Type B pancreatic cell (in vitro differentiated cells): ENCODE measurements around the gene HLA-C. TPM values are rescaled to one million over a fixed set of nuclear protein-coding genes. Genes with fewer than 3 reads are reported as not detected.
"Not testable (repeated sequence)": the region's sequence is repeated elsewhere in the genome, so short reads cannot be mapped to it uniquely, and the experiment has no call there.

Experiments used
- DNase-seq: peaks from one replicate; pipeline ENCODE4 v3.0.0; 2021; ENCODE audit warnings: mixed read lengths; ENCODE audit not compliant: unreplicated experiment; ENCODE audit errors: extremely low spot score
- H3K27ac Mint-ChIP-seq: 2 replicates; pipeline ENCODE4 v1.8.0; 2021; ENCODE audit warnings: mild to moderate bottlenecking, mixed read lengths
- H3K27me3 Mint-ChIP-seq: 2 replicates; pipeline ENCODE4 v1.8.0; 2021; ENCODE audit warnings: mixed read lengths
- H3K36me3 Mint-ChIP-seq: 2 replicates; pipeline ENCODE4 v1.8.0; 2021; ENCODE audit warnings: mixed read lengths
- H3K4me1 Mint-ChIP-seq: one replicate; pipeline ENCODE4 v1.8.0; 2021; ENCODE audit warnings: mixed read lengths; ENCODE audit not compliant: unreplicated experiment
- H3K4me3 Mint-ChIP-seq: 2 replicates; pipeline ENCODE4 v1.8.0; 2021; ENCODE audit warnings: mild to moderate bottlenecking, mixed read lengths
- H3K9me3 Mint-ChIP-seq: 2 replicates; pipeline ENCODE4 v1.8.0; 2021; ENCODE audit warnings: mixed read lengths
- CTCF ChIP-seq: fragments of 200-600 bp; sonication (generic); conservative IDR thresholded peaks from 2 replicates; pipeline ENCODE4 v1.5.0; 2021; ENCODE audit warnings: antibody characterized with exemption, mild to moderate bottlenecking
- total RNA-seq: library from RNA; stranded (reverse); gene quantifications from 2 replicates; pipeline ENCODE4 v1.2.1, GENCODE V29; 2021; ENCODE audit warnings: low replicate concordance

HLA-C gene
- total RNA-seq, 1 donor from 2014 or later = 188 TPM

GRCh38 chr6:31285982-31286381, 14.1 kb upstream of the HLA-C start:
- Mint-ChIP-seq H3K9me3 (no peaks in the 10 kb centered on the region), H3K4me3 (no peak overlapping the region), H3K36me3 (no peaks in the 10 kb centered on the region), H3K4me1 (no peaks in the 10 kb centered on the region), H3K27me3 (peaks cover 47% of the 10 kb centered on the region), H3K27ac (no peak overlapping the region)
- DNase-seq = no peak
- no peak for TF ChIP-seq CTCF

- no peak for DNase-seq
- no peaks in the 10 kb centered on the region for H3K4me1 Mint-ChIP-seq
- H3K36me3 Mint-ChIP-seq = no peaks in the 10 kb centered on the region
- H3K9me3 Mint-ChIP-seq = no peaks in the 10 kb centered on the region
- no peak overlapping the region for H3K4me3 Mint-ChIP-seq
- H3K27me3 Mint-ChIP-seq = peaks cover 44% of the 10 kb centered on the region
- no peak overlapping the region for H3K27ac Mint-ChIP-seq
- no peak for TF ChIP-seq CTCF
Measured at GRCh38 chr6:31285486-31285885, 13.6 kb upstream of the HLA-C start.

GRCh38 chr6:31279647-31280046, 7.8 kb upstream of the HLA-C start:
- peaks cover 58% of the 10 kb centered on the region for H3K27me3 Mint-ChIP-seq
- not testable (repeated sequence) for H3K4me1 Mint-ChIP-seq, H3K27ac Mint-ChIP-seq, DNase-seq, H3K9me3 Mint-ChIP-seq, H3K36me3 Mint-ChIP-seq, H3K4me3 Mint-ChIP-seq

- no peak for DNase-seq
- Mint-ChIP-seq H3K4me1 (no peaks in the 10 kb centered on the region), H3K9me3 (no peaks in the 10 kb centered on the region), H3K36me3 (peaks cover 4% of the 10 kb centered on the region), H3K4me3 (peak overlapping the region; percentile 89), H3K27me3 (peaks cover 81% of the 10 kb centered on the region), H3K27ac (peak overlapping the region; percentile 89)
- no peak for TF ChIP-seq CTCF
Measured at GRCh38 chr6:31272836-31273626, 1.1 kb upstream of the HLA-C start.

- Mint-ChIP-seq H3K27ac (peak overlapping the region; percentile 89), H3K9me3 (no peaks in the 10 kb centered on the region), H3K4me1 (no peaks in the 10 kb centered on the region), H3K36me3 (peaks cover 4% of the 10 kb centered on the region), H3K4me3 (peak overlapping the region; percentile 89), H3K27me3 (peaks cover 81% of the 10 kb centered on the region)
- TF ChIP-seq CTCF = no peak
- DNase-seq = no peak
Measured at GRCh38 chr6:31272436-31272835, 544 bp upstream of the HLA-C start.

GRCh38 chr6:31270788-31271640, 878 bp downstream of the HLA-C start:
- Mint-ChIP-seq H3K27ac (peak overlapping the region; percentile 89), H3K36me3 (peaks cover 4% of the 10 kb centered on the region), H3K27me3 (peaks cover 78% of the 10 kb centered on the region), H3K4me3 (peak overlapping the region; percentile 89), H3K4me1 (no peaks in the 10 kb centered on the region), H3K9me3 (no peaks in the 10 kb centered on the region)
- no peak for DNase-seq
- no peak for TF ChIP-seq CTCF
